Stimulated activated CD4-positive, alpha-beta T cell treated with anti-CD3 and anti-CD28 coated beads, Interleukin-15, amount 100 ng/mL, for 1 hour (primary cell): ENCODE results near the gene KCNMA1.

Experiments used
- DNase-seq, 2 donors: peaks; one replicate each; pipeline ENCODE4 v3.0.0-alpha.2; 2020; ENCODE audit warnings: low read depth in 1 of 2, low spot score in 1 of 2

Gene KCNMA1

DNA sequence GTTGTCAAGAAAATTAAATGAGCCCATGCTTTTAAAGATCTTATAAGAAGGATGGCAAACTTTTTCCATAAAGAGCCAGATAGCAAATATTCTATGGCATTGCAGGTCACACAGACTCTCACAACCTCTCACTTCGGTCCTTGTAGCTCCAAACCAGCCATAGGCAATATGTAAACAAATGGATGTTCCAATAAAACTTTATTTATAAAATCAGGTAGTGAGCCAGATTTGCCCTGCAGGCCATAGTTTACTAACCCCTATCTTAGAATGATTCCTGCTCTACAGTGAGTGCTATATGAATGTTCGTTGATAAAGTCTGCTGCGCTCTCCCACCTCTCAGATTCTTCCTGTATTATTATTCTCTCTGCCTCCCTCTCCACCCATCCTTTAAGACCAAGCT lies 177.7 kb downstream of the KCNMA1 start:
- DNase-seq = no peak

DNA sequence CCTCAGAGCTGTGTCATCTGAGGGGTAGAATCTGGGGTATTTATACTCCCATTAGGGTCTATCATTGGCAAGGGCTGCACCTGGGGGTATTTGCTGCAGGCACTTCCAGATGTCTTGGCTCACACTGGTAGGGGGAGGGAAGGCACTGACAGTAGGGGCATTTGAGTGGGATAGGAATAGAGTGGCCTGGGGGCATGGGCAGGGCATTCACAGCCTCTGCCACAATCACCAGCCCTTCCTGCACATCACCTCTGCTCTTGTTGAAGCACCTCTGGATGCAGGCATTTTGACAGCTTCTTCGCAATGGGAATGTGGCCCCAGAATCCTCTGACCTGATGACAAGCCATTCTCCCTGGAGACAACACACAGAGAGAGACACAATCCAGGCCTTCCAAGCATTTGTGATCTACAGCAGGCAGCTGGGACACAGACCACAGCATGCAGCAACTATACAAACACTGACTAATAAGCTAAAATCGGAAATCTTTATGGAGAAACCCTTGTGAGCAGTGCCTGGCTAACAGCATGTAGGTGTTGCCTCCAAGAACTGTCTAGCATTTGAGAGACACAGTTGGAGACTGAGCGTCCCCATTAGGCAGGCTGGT lies 178.5 kb downstream of the KCNMA1 start:
- no peak for DNase-seq

DNA sequence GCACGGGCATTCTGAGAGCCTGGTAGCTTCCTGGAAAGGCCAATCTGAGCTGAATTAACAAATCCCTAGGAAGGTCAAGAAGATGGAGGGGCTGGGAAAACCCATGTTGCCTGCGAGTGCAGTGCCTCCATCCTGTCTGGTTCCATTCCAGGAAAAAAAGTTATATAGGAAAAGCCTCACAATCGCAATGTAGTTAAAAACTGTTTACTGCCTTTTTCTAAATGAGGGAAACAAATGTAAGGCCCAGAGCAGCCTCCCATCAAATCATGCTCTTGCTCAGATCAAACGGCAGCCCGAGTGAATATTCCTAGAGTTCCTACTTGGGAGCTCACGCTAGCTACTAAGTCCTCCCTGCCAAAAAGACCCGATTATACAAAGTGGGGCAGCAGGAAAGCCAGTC lies 179.9 kb downstream of the KCNMA1 start:
- no peak for DNase-seq

DNA sequence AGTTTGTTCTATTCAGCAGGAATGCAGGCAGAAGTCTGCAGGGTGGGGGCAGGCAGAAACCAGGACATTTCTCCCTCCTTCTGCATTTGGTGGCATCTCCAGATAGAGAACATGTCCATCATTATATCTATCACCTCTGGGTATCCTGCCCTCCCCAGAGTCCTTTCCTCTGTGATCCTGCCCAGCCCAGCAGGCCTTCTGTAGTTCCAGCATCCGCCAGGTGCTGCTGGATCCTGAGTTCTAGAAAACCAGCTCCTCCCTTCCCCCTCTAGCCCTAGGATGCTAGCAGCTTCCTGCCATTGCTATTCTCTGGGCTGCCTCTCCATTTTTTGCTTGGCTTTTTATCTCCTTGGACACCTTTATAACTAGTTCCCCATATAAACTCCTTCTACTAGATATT lies 180.3 kb downstream of the KCNMA1 start:
- DNase-seq = no peak

DNA sequence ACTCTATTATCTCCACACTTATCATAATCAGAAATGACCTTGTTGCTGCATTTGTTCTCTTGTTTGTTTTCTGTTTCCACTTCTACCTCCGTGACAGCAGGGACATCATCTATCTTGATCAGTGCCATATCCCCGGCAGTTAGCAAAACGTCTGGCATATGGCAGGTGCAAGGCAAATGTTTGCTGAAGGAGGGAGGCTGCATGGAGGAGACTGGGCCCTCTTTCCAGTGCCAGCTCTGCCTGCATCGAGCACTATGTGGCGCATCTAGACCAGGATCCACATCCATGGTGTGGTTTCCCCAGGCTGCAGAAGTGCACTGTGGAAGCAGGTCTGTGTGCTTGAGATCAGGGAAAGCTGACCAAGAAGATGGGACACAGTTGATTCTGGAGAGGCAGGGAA lies 181.2 kb downstream of the KCNMA1 start:
- DNase-seq = no peak

DNA sequence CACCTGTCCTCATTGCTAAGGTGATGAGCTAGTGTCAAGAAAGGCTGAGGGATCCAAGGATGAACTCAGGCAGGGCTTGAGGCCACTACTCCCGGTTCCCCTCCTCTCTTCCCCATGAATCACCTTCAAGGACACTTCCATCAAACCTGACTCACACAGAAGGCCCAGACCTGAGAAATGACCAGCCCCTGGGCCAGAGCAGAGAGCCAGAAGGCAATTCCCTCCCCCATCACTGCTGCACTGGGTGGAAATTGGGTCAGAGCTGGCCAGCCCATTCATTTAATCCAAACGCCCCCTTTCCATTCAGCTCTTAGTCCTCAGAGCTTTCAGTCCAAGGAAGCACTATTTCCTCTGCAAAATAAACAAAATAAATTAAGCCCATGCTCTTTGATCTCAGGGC lies 182.0 kb downstream of the KCNMA1 start:
- DNase-seq = no peak

DNA sequence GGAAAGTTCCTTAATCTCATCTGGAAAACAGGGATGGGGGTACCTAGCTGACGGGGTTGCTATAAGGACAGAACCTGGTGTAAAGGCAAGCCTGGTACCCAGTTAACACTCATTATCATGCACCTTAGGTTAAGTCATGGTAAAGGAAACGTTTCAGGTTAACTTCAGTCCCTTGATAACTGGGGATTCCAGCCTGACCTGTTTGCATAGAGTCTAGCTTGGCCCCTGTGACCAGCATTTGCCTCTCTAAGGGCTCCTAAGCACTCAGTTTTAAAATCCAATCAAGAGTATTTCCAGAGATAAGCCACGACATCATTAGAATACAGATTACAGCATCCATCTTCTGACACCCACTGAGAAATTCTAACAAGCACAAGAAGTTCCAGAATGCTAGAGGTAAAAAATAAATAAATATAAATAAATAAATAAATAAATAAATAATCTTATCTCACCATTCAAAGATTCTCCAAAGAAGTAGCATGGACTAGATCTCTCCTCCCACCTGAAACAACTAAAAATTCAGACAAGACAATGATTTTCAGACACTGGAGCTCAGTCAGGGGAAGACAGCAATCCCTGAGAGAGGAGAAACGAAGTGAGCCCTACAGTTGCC lies 184.6 kb downstream of the KCNMA1 start:
- no peak for DNase-seq

DNA sequence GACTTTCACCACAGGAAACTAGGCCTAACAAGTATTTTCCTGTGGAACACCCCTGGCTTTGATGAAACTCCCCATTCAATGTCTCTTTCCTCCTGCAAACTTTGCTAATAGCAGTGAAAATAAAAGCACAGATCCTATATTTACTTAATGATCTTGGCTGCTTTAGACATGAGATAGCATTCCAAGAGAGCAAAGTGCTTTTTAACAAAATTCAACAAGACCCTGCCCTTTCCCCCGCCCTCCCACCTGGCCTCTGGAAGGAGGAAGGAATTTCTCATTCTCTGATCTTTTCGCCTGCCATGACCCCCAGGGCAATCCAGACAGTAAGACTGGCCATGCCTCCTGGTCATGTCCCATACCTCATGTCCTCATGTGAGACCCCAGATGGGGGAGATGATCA lies 185.7 kb downstream of the KCNMA1 start:
- no peak for DNase-seq

DNA sequence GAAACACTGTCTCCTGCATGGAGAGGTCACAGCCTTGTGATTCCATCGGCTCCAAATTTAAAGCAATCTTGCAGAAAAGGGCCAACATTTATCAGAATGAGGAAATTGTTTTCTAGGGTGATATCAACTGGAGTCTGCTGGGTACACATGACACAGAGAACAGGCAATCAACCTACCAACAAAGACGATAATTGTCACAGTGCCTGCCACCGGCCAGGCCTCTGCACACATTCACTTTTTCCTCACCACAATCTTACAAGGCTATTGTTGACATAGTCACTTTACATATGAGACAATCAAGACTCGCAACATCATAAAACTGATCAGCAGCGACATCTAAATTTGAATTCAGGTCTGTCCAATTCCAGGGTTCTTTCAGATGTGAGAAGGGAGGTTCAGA lies 189.4 kb downstream of the KCNMA1 start:
- DNase-seq = no peak

DNA sequence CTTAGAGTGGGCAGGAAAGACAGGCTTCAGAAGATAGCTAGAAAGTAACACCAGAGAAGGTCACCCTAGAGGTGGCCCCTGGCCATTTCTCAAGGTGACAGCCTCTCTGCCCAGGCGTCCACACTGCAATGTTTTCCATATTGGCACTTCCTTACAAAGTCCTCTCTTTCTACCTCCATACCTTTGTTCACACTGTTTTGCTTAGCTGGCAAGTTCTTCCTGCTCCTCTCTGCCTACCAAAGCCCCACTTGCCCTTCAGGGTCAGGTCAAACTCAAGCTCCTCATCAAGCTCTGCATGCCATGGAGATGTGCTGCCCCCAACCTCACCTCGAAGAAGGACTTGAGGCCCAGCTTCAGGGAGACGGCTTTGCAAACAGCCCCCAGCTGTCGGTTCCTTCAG lies 190.9 kb downstream of the KCNMA1 start:
- no peak for DNase-seq

DNA sequence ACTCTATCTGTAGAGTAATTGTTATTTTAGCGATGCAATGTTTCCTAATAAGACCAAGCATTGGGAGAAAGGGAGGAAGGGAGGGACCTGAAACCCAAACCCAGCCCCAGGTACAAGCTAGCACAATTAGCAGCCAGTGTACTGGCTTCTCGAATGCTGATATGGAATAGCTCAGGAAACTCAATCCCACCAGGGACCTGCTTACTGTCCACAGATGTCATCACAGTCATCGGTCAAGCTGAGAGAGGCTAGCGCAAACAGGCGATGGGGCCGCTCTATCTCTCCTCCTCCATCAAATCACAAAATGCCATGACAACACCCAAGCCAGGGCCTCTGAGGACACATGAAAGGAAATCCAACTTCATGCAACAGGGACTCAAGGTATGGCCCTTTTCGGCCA lies 192.1 kb downstream of the KCNMA1 start:
- no peak for DNase-seq

DNA sequence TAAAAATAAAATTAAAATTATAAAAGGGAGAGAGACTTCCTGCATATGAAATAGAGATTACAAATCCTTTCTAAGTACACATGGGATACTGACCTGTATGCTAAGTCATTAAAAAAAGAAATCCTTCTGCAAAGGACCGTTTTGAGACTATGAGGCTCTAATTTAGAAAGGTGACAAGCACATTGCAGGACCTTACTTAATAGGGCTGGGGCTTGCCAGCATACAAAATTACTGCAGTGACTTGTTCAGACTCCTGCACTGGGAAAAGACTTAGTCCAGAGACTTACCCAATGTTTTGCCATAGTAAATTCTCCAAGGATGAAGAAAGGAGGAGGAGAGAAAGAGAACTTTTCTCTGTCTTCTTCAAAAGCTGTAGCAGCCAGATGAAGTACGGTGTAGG lies 193.6 kb downstream of the KCNMA1 start:
- DNase-seq = no peak

DNA sequence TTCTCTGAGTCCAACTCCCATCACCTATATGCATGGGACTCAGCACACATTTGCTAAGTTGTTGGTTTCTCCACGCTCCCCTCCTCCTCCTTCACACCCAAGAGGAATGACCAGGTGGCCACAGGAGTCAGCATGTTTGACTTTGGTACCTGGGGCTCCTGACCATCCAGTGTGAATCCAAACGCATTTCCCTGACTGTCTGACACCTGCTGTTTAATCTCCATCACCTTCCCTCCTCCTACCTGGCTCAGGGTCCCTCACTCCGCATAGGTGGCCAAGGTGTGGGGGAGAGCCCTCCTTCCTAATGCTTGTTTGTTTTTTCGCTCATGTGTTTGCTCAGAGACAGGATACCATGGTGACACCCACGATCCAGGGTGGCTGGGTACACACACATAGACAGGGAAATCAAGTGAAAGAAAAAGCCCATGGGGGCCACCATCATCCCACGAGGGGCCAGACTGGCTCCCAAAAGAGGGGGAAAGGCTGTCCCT lies 194.9 kb downstream of the KCNMA1 start:
- DNase-seq = no peak

DNA sequence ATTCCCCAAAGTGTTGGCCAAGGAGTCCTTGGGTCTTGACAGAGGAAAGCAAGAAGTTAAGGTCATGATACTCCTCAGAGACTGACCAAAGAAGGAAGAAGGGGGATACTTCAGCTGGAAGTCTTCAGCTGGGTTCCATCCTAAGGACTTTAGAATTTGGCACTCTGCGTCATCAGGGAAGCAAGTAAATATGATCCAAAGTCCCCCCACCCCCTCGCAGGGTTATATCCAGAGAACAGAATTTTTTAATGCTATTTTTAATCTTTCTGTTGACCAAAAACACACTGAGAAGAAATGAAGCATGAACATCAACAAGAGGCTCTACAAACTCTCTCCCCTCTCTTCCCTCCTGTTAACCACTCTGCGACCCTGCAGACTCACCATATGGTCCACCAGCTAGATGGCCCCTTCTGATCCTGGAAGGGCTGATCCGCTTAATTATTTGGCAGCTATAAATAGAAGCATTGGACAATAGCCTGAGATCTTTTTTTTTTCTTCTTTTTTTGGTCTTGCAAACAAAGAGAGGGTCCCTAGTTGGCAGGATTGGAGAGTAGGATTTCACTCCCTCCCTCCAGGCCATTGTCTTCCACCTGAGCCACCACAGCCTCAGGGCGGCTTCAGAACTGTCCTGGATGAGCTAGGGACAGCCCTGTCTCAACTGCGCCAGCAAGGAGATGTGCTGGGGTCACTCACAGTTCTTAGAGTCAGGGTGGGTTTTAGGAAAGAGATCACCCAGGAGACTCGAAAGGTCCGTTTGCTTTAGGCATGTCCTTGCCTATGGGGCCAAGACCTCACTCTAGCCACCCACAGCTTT lies 196.0 kb downstream of the KCNMA1 start:
- no peak for DNase-seq

DNA sequence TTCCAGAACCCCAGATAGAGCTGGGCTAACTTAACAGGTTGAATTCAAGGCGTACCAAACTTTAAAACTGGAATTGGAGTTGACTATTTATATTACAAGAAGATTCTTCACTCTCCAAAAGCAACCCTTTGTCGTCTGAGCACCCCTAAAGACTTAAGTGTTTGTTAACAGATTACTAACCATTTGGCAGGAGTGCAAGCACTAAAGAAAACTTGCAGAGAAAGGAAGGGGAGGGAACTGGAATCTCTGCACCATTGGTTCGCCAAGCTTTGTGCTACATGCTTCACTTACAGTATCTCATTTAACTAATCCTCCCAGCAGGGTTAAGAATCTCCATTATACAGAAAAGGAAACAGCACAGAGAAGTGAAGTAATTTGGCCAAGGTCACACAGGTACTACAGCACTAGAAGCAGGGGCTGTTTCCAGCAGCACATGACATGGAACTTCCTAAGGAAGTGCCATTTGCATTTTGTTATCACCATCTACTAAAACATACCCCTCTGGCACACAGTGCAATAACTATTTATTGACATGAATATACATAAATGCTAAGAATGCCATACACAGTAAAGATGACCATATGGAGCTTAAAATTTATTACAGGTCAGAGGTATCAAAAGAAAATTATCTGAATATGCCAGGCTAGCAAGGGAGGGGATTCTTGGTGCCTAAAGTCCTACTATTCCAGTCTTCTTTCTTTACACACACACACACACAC lies 201.2 kb downstream of the KCNMA1 start:
- DNase-seq = no peak

DNA sequence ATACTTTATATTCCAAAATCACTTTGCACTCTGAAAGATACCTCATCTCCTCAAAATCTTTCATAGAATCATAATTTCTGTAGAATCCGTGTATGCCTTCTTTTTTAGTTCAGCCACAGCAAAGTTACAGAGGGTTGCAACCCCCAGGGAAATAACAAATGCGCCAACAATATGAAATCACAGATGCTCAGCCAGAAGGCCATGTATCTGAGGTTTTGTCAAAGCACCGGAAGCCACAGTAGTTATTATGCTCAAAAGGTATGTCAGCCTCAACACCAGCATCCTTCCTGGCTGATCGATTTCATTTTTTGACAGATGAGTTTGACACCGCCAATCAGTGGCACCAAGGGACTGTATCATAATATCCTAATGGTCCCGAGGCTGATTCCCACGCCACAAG lies 204.1 kb downstream of the KCNMA1 start:
- DNase-seq = no peak

DNA sequence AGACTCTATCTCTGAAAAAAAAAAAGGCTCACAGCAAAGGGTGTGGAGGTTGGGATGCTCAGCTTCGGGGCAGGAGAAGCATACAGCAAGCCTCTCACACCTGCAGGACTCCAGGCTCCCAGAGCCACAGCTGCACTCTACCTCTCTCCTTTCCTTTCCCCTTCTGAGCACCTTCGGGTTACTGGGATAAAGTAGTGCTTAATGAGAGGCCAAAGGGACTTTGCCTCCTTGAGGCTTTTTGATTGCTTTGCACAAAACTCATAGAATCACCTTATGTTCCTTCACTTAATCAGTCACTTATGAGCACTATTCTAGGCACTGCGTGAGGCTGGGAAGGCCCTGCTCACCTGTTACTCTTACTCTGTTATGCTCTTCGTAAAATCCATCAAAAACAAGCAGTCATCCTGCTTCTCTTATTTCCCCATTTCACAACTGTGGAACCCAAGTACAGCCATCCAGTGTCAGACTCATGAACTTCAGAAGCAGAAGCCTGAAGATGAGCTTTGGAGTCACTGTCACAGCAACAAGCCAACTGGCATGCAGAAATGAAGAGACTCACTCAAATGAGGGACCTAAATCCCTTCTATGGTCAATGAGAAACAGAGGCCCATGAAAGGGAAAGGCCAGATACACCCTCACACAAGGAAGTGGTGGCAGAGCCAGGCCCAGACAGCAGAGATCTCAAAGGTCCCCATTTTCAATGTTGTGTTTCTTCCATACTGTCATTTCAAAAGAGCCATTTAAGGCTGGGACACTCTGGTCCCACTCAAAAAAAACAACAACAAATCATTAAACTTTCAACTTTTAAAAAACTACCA lies 205.4 kb downstream of the KCNMA1 start:
- no peak for DNase-seq

DNA sequence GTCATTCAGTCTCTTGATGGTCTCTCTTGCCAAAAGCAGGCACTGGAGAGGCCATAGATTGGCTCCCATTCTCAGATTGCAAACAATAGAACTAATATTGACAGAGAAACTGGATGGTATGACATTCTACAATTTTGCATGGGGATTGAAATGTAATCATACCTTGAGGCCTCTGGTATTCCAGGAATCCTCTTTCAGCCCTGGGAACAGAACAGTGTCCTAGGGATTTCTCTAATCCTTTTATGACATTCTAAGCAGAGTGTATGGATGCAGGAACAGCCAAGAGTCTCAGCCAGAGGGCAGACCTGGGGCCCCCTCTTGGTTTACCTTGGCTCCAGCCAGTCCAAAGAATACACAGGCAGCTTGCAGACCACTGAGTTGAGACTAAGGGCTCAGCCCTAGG lies 206.4 kb downstream of the KCNMA1 start:
- no peak for DNase-seq

DNA sequence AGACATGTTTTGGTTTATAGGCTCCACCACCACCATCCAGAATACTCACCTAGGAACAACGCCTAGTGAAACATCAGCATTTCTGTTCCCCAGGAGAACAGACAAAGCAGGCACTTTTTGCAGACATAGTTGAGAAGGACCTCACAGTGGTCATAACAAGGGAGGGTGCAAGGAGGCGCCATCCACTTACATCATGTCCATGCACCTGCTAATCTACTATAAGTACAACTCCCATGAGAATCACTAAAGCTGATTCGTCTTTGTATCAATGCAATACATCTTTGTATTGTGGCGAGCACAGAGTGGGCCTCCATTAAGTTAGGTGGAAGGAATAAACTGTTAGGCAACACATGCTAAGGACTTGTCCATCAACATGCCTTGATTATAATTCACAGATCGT lies 207.1 kb downstream of the KCNMA1 start:
- DNase-seq = no peak

DNA sequence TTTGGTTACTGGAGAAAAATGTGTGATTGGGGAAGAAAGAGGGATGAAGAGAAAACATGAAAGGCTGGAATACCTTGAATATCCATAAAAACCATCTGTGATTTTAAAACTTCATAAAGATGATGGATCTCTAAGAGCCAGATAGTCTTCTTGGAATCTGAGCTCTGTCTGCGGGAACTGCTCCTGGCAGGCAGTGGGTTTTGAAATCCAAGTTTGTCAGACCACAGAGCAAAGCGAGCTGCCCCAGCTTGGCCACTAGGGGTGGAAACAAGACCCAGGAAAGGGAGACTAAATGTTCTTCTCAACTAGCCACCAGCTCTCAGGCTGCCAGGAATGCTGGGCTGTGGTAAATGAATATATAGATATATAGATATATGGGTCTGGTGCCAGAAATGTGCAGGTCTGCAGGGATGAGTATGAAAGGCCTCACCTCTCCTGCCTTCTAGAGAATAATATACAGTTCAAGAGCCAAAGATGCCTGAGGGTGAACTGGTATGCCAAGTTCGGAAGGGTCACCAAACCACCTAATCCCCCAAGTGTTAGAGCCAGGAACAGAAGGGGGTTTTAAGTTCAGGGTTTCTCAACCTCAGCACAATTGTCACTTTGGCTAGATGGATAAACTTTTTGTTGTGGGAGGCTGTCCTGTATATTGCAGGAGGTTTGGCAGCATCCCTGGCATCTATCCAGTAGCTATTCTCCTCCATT lies 208.8 kb downstream of the KCNMA1 start:
- DNase-seq = no peak
